Measurements from ENCODE around the gene EXD3. TPM values are rescaled to one million over a fixed set of nuclear protein-coding genes. Genes with fewer than 3 reads are reported as not detected.

The EXD3 gene
- polyA plus RNA-seq, 1 of the 3 experiments (the other 2 are of a cell fraction), result 11.5 TPM

DNA sequence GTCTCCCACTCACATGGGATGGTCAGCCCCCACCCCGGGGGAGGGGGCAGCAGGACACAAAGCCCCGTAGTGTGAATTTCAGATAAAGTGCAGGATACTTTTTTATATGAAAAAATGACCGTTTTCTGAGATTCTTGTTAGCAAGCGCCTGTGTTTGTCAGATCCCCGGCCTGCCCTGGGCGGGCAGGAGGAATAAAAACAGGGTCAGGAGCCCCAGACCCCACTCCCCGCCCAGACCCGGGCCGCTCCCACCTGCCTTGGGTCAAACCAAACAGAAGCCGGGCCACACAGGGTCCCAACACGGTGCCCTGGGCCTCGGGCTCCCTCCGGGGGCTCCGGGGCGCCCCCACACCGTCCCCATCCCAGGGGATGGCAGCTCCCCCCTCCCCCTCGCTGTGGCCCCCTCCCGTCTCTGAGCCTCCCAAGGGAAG, 107.4 kb downstream of the EXD3 start:
- Histone ChIP-seq H3K4me3 (ENCODE audit: low read depth in 2 of 2, low read length in 1 of 2) (peak overlapping the region in 1 of 2 experiments; percentile 12; a peak in 1 of 4 replicates), H4K20me1 (ENCODE audit: insufficient read depth) (no peaks in the 10 kb centered on the region), H3K4me1 (ENCODE audit: control insufficient read depth in 1 of 2, insufficient read depth in 2 of 2, low read depth in 1 of 2, low read length in 1 of 2) (no peaks in the 10 kb centered on the region; a peak in 1 of 4 replicates), H3F3A (replicated peaks; ENCODE audit: insufficient read depth) (no peaks in the 10 kb centered on the region), H3K27me3 (ENCODE audit: insufficient read depth) (no peaks in the 10 kb centered on the region), H3K27ac (ENCODE audit: low read depth in 2 of 2, low read length in 1 of 2) (no peak overlapping the region), H3K4me2 (no peak overlapping the region), H3K9me3 (no peaks in the 10 kb centered on the region), H3K36me3 (replicated peaks in 1 of 2; ENCODE audit: control insufficient read depth in 1 of 2, insufficient read depth in 2 of 2, low read length in 1 of 2) (no peaks in the 10 kb centered on the region), H3K9ac (no peak overlapping the region), H2AFZ (ENCODE audit: low read depth) (no peak overlapping the region), H3K79me2 (ENCODE audit: insufficient read depth) (no peaks in the 10 kb centered on the region), H3K9me2 (no peaks in the 10 kb centered on the region)
- WGBS (ENCODE audit: low lambda C conversion rate), result 49% methylated on average over 6 of the region's 18 CpGs
- CTCF ChIA-PET, result interaction anchor here (7.5 kb wide), 1 partner anchor 13 kb away, joined by 74 read pairs; the partner anchor contains the start of gene NRARP
- POLR2A ChIA-PET, result interaction anchor here (1.0 to 1.3 kb wide), 2 partner anchors 14 to 108 kb away, joined by 3 read pairs; partner anchors contain the start of genes EXD3, NOXA1 and NRARP
- TF ChIP-seq, protein P1, sequence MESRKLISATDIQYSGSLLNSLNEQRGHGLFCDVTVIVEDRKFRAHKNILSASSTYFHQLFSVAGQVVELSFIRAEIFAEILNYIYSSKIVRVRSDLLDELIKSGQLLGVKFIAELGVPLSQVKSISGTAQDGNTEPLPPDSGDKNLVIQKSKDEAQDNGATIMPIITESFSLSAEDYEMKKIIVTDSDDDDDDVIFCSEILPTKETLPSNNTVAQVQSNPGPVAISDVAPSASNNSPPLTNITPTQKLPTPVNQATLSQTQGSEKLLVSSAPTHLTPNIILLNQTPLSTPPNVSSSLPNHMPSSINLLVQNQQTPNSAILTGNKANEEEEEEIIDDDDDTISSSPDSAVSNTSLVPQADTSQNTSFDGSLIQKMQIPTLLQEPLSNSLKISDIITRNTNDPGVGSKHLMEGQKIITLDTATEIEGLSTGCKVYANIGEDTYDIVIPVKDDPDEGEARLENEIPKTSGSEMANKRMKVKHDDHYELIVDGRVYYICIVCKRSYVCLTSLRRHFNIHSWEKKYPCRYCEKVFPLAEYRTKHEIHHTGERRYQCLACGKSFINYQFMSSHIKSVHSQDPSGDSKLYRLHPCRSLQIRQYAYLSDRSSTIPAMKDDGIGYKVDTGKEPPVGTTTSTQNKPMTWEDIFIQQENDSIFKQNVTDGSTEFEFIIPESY (IDR thresholded peaks at IDR 0.05; ENCODE audit: borderline replicate concordance, low read depth), result no peak
- TF ChIP-seq JUND (IDR thresholded peaks at IDR 0.05) (no peak), YY1 (IDR thresholded peaks at IDR 0.05; ENCODE audit: low read depth) (no peak), NRF1 (IDR thresholded peaks at IDR 0.05; ENCODE audit: low read depth, low read length) (no peak), FOXJ3 (CRISPR knock-in tag; IDR thresholded peaks at IDR 0.05) (no peak), POLR2AphosphoS5 (IDR thresholded peaks at IDR 0.05; ENCODE audit: low read depth, low read length) (no peak), ELF1 (IDR thresholded peaks at IDR 0.05) (no peak), FOXM1 (IDR thresholded peaks at IDR 0.05; ENCODE audit: low read depth) (no peak), NFIC (IDR thresholded peaks at IDR 0.05; ENCODE audit: borderline replicate concordance) (no peak)
- DNase-seq, result no peak

DNA sequence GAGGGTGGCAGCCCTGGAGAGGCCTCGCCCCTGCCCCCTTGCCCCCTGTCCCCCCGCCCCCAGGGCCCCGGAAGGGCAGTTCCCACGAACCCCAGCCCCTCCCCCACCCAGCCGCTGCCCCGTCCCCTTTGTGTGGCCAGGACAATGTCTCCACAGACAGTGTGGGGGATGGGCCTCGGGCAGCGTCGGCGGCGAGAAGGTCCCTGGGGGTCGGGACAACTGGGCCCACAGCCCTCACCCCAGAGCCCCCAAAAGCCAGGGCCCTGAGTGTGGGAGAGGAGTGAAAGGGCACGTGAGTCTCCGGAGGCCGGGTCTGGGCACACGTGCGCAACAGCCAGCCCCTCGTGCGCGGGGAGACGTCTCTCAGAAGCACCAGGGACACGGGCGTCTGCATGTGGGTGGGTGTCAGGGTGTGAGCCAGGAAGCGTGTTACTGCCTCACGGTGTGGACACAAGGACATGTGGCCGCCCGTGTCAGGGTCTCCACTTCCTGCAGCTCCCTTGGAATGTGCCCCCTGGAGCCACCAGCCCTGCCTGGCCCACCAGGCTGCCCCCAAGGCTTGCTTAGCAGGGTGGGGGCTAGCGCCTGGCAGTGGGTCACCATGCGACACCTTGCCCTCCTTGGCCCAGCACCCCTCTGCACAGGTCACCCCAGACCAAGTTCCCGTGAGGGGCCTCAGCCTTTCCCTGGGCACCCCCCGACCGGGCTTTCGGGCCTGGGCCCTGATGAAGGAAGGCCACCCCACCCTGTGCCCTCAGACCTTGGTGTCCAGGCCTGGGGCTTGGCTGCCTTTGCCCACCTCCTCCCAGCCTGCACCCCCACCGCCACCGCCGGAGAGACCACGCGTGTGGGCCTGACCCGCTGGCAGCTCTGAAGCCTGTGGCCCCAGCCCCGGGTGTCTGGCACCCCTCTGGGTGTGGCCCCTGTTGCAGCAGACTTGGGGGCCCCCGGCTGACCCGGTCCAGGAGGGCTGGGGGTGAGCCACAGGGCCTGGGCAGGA, 108.1 kb downstream of the EXD3 start:
- CTCF ChIA-PET, result interaction anchor here (7.5 kb wide), 1 partner anchor 12 kb away, joined by 74 read pairs; the partner anchor contains the start of gene NRARP
- Histone ChIP-seq H3K4me3 (ENCODE audit: low read depth in 2 of 2, low read length in 1 of 2) (no peak overlapping the region), H3K4me1 (ENCODE audit: control insufficient read depth in 1 of 2, insufficient read depth in 2 of 2, low read depth in 1 of 2, low read length in 1 of 2) (no peaks in the 10 kb centered on the region; a peak in 1 of 4 replicates), H3K27me3 (ENCODE audit: insufficient read depth) (no peaks in the 10 kb centered on the region), H4K20me1 (ENCODE audit: insufficient read depth) (no peaks in the 10 kb centered on the region), H3K9me2 (no peaks in the 10 kb centered on the region), H3F3A (replicated peaks; ENCODE audit: insufficient read depth) (no peaks in the 10 kb centered on the region), H3K79me2 (ENCODE audit: insufficient read depth) (no peaks in the 10 kb centered on the region), H3K4me2 (no peak overlapping the region), H2AFZ (ENCODE audit: low read depth) (no peak overlapping the region), H3K36me3 (replicated peaks in 1 of 2; ENCODE audit: control insufficient read depth in 1 of 2, insufficient read depth in 2 of 2, low read length in 1 of 2) (no peaks in the 10 kb centered on the region), H3K27ac (ENCODE audit: low read depth in 2 of 2, low read length in 1 of 2) (no peak overlapping the region), H3K9ac (no peak overlapping the region), H3K9me3 (no peaks in the 10 kb centered on the region)
- POLR2A ChIA-PET, result interaction anchor here (1.0 to 1.3 kb wide), 2 partner anchors 13 to 108 kb away, joined by 3 read pairs; partner anchors contain the start of genes EXD3, NOXA1 and NRARP
- WGBS (ENCODE audit: low lambda C conversion rate), result 91% methylated on average over 15 of the region's 42 CpGs
- peak; percentile 43 for DNase-seq
- TF ChIP-seq RXRA (IDR thresholded peaks at IDR 0.05; ENCODE audit: borderline replicate concordance, low read depth), result no peak
- TF ChIP-seq, protein P2, sequence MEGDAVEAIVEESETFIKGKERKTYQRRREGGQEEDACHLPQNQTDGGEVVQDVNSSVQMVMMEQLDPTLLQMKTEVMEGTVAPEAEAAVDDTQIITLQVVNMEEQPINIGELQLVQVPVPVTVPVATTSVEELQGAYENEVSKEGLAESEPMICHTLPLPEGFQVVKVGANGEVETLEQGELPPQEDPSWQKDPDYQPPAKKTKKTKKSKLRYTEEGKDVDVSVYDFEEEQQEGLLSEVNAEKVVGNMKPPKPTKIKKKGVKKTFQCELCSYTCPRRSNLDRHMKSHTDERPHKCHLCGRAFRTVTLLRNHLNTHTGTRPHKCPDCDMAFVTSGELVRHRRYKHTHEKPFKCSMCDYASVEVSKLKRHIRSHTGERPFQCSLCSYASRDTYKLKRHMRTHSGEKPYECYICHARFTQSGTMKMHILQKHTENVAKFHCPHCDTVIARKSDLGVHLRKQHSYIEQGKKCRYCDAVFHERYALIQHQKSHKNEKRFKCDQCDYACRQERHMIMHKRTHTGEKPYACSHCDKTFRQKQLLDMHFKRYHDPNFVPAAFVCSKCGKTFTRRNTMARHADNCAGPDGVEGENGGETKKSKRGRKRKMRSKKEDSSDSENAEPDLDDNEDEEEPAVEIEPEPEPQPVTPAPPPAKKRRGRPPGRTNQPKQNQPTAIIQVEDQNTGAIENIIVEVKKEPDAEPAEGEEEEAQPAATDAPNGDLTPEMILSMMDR (IDR thresholded peaks at IDR 0.05), result no peak
- no peak for TF ChIP-seq MEF2A (IDR thresholded peaks at IDR 0.05; ENCODE audit: borderline replicate concordance, low read depth)
- no peak for TF ChIP-seq JUND (IDR thresholded peaks at IDR 0.05)
- no peak for TF ChIP-seq FOXJ3 (CRISPR knock-in tag; IDR thresholded peaks at IDR 0.05)
- TF ChIP-seq, protein P3, sequence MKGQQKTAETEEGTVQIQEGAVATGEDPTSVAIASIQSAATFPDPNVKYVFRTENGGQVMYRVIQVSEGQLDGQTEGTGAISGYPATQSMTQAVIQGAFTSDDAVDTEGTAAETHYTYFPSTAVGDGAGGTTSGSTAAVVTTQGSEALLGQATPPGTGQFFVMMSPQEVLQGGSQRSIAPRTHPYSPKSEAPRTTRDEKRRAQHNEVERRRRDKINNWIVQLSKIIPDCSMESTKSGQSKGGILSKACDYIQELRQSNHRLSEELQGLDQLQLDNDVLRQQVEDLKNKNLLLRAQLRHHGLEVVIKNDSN (IDR thresholded peaks at IDR 0.05; ENCODE audit: borderline replicate concordance, low read depth), result no peak
- TF ChIP-seq, protein P1 (IDR thresholded peaks at IDR 0.05; ENCODE audit: borderline replicate concordance, low read depth), result no peak
- TF ChIP-seq FOXM1 (IDR thresholded peaks at IDR 0.05; ENCODE audit: low read depth), result no peak
- TF ChIP-seq, protein P4, sequence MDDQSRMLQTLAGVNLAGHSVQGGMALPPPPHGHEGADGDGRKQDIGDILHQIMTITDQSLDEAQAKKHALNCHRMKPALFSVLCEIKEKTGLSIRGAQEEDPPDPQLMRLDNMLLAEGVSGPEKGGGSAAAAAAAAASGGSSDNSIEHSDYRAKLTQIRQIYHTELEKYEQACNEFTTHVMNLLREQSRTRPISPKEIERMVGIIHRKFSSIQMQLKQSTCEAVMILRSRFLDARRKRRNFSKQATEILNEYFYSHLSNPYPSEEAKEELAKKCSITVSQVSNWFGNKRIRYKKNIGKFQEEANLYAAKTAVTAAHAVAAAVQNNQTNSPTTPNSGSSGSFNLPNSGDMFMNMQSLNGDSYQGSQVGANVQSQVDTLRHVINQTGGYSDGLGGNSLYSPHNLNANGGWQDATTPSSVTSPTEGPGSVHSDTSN (IDR thresholded peaks at IDR 0.05), result no peak
- no peak for TF ChIP-seq RCOR1 (IDR thresholded peaks at IDR 0.05; ENCODE audit: low read length)
- no peak for TF ChIP-seq EP300 (IDR thresholded peaks at IDR 0.05; ENCODE audit: borderline replicate concordance in 1 of 2, low read depth in 1 of 2, low read length in 1 of 2)
- no peak for TF ChIP-seq FOSL2 (IDR thresholded peaks at IDR 0.05; ENCODE audit: borderline replicate concordance, low read depth)

Data from SK-N-SH (cell line).